IMR-90 (cell line): ENCODE results near the gene TGFB2.

ENCODE experiments used
- CEBPB ChIP-seq: IDR thresholded peaks from 2 replicates; pipeline ENCODE4 v1.6.1; 2012; ENCODE audit warnings: low read depth, low read length, improper control_type of control experiment
- CTCF ChIP-seq: conservative IDR thresholded peaks from 2 replicates; pipeline ENCODE4 v1.5.1; 2012; ENCODE audit warnings: mild to moderate bottlenecking, low read depth, low read length, improper control_type of control experiment
- POLR2A ChIP-seq: IDR thresholded peaks from 2 replicates; pipeline ENCODE4 v1.6.1; 2012; ENCODE audit warnings: mild to moderate bottlenecking, low read depth, low read length
- RAD21 ChIP-seq: IDR thresholded peaks from 2 replicates; pipeline ENCODE4 v1.6.1; 2012; ENCODE audit warnings: low read length, improper control_type of control experiment
- SMC3 ChIP-seq: fragments of 150-350 bp; IDR thresholded peaks from 2 replicates; pipeline ENCODE4 v1.6.1; 2016; ENCODE audit warnings: low read depth, mild to moderate bottlenecking, antibody characterized with exemption, low read length, moderate library complexity
- TF ChIP-seq, protein P1 (sequence below): fragments of 150-350 bp; IDR thresholded peaks from 2 replicates; pipeline ENCODE4 v1.6.1; 2017; ENCODE audit warnings: mild to moderate bottlenecking, antibody characterized with exemption, low read length, low read depth

GRCh38 chr1:218454700-218455282, 109.7 kb downstream of the TGFB2 start:
- TF ChIP-seq CTCF (no peak), SMC3 (no peak), POLR2A (no peak), CEBPB (no peak), RAD21 (no peak)
- TF ChIP-seq, protein P1, sequence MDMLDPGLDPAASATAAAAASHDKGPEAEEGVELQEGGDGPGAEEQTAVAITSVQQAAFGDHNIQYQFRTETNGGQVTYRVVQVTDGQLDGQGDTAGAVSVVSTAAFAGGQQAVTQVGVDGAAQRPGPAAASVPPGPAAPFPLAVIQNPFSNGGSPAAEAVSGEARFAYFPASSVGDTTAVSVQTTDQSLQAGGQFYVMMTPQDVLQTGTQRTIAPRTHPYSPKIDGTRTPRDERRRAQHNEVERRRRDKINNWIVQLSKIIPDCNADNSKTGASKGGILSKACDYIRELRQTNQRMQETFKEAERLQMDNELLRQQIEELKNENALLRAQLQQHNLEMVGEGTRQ: no peak
